Panc1 (cell line): Measurements from ENCODE around the gene ERICH4.

ENCODE experiments used
- CTCF ChIP-seq: fragments of 450-650 bp; IDR thresholded peaks from 2 replicates; pipeline ENCODE4 v1.5.1; 2017; ENCODE audit warnings: mild to moderate bottlenecking
- POLR2AphosphoS5 ChIP-seq: IDR thresholded peaks from 2 replicates; pipeline ENCODE4 v1.6.1; 2012; ENCODE audit warnings: mild to moderate bottlenecking, low read depth, low read length, moderate library complexity
- REST ChIP-seq, 2 experiments: IDR thresholded peaks; 2 replicates each; pipeline ENCODE4 v1.6.1; 2011 to 2012; ENCODE audit warnings: low read depth in 2 of 2, control low read depth in 1 of 2, low read length in 1 of 2, mild to moderate bottlenecking in 1 of 2, moderate library complexity in 1 of 2; ENCODE audit not compliant: insufficient read depth in 1 of 2
- TCF7L2 ChIP-seq: IDR thresholded peaks from 2 replicates; pipeline ENCODE4 v1.6.1; 2011; ENCODE audit warnings: mild to moderate bottlenecking, low read depth, low read length, inconsistent platforms

GRCh38 chr19:41478875-41479756 is 36.2 kb downstream of the ERICH4 start:
- no peak for TF ChIP-seq CTCF
- no peak for TF ChIP-seq POLR2AphosphoS5
- no peak for TF ChIP-seq REST (IDR thresholded peaks at IDR 0.05; ENCODE audit: insufficient read depth in 1 of 2, low read depth in 2 of 2, low read length in 1 of 2)
- TF ChIP-seq TCF7L2: no peak
